Measurements from ENCODE around the gene IP6K1. TPM values are rescaled to one million over a fixed set of nuclear protein-coding genes. Genes with fewer than 3 reads are reported as not detected.

The IP6K1 gene
- total and polyA plus RNA-seq, 2 experiments from 2014 or later = 10.7 to 35.5 TPM

GRCh38 chr3:49734752-49735151 lies 51.6 kb downstream of the IP6K1 start (continued):
- no peak for TF ChIP-seq ZNF462 (CRISPR knock-in tag; IDR thresholded peaks at IDR 0.05)
- TF ChIP-seq CTCF (conservative IDR thresholded peaks at IDR 0.05; ENCODE audit: low read depth in 2 of 2) = no peak

- Histone ChIP-seq H3F3A (replicated peaks; ENCODE audit: low read depth) (peaks cover 3% of the 10 kb centered on the region; the same call in 1 of the 2 replicates), H3K79me2 (replicated peaks; ENCODE audit: insufficient read depth) (no peaks in the 10 kb centered on the region), H3K4me3 (no peak overlapping the region), H3K4me2 (no peak overlapping the region), H3K4me1 (ENCODE audit: insufficient read depth) (no peaks in the 10 kb centered on the region), H4K20me1 (replicated peaks; ENCODE audit: insufficient read depth) (0 out of 2 replicates have a peak, but pooled peaks cover 5% of the 10 kb centered on the region), H2AFZ (no peak overlapping the region), H3K9me2 (ENCODE audit: insufficient read depth) (no peaks in the 10 kb centered on the region), H3K27me3 (ENCODE audit: insufficient read depth) (no peaks in the 10 kb centered on the region), H3K27ac (ENCODE audit: low read depth) (no peak overlapping the region), H3K36me3 (ENCODE audit: insufficient read depth) (peaks cover 15% of the 10 kb centered on the region)
- Mint-ChIP-seq H3K4me1 (no peaks in the 10 kb centered on the region), H3K27me3 (ENCODE audit: insufficient read depth, low read depth, poor library complexity) (peaks cover 7% of the 10 kb centered on the region), H3K9me3 (no peaks in the 10 kb centered on the region), H3K36me3 (ENCODE audit: low read depth) (peaks cover 54% of the 10 kb centered on the region), H3K4me3 (no peak overlapping the region), H3K27ac (no peak overlapping the region)
- no peak for ATAC-seq
- no peak for DNase-seq (ENCODE audit: low spot score)
- TF ChIP-seq JUNB (IDR thresholded peaks at IDR 0.05; ENCODE audit: unreplicated experiment) (no peak), ETS1 (IDR thresholded peaks at IDR 0.05) (no peak), ZNF331 (CRISPR knock-in tag; IDR thresholded peaks at IDR 0.05; ENCODE audit: low read depth) (no peak), EZH2 (IDR thresholded peaks at IDR 0.05; ENCODE audit: low read depth, unreplicated experiment) (no peak), POLR2AphosphoS5 (IDR thresholded peaks at IDR 0.05; ENCODE audit: low read depth) (no peak), EZH2phosphoT487 (IDR thresholded peaks at IDR 0.05; ENCODE audit: unreplicated experiment) (no peak), CREB1 (CRISPR knock-in tag; IDR thresholded peaks at IDR 0.05; ENCODE audit: low read depth) (no peak), NANOG (IDR thresholded peaks at IDR 0.05; ENCODE audit: borderline replicate concordance) (no peak)
Observed at GRCh38 chr3:49733551-49733950, 52.8 kb downstream of the IP6K1 start.

All from GM23338 (cell line).